Measurements from ENCODE around the gene PTBP1. TPM values are rescaled to one million over a fixed set of nuclear protein-coding genes. Genes with fewer than 3 reads are reported as not detected.
A peak's percentile ranks its signal among the peaks of the same experiment; 100 is the strongest.
"Not testable (repeated sequence)": the region's sequence is repeated elsewhere in the genome, so short reads cannot be mapped to it uniquely, and the experiment has no call there.

PTBP1 gene
- total and polyA plus RNA-seq, 8 donors, result 236 to 374 (median 340) TPM

DNA sequence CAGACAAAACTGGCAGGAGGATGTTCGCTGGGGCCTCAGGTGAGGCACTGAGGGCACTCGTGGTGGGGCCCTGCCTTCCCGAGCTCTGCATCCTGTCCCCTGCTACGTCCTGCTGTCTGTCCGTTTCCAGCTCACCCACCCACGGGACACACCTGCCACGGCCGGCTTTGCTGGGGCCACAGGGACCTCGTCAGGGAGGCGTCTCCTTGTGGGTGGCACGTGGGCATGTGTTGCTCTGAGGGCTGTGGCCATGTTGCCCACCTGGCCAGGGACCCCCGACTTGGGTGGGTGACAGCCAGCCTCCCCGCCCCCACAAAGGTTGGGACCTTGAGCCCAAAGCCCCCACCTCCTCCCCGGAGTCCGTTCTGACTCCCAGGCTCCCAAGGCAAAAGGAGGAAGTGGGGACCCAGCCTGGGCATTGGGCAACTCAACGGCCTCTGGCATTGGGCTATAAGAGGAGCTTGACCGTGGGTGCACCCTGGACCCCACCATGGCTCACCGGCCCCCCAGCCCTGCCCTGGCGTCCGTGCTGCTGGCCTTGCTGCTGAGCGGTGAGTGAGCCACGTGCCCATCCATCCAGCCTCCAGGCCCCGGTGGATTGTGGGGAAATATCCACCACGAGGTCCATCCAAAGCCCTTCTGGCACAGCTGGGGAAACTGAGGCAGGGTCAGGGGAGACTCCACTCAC, 43.4 kb downstream of the PTBP1 start, which contains the start of gene PRTN3:
Gene PRTN3 (plus strand): TSS at position 481 of the 688 bp plus-strand sequence. CDS start 10 bp downstream, at position 491.
- Histone ChIP-seq H3K4me1 (peaks cover 6 to 37% of the 10 kb centered on the region in 2 donors), H3K27ac (no peak within 1 kb of the TSS), H3K36me3 (no peaks in the 10 kb centered on the region), H3K4me3 (no peak within 1 kb of the TSS), H3K9me3 (no peaks in the 10 kb centered on the region), H3K27me3 (peaks cover 28 to 87% of the 10 kb centered on the region in 2 donors)
- ATAC-seq (peak; percentile 6), DNase-seq (peak in 1 of 4 donors; percentile 86)
- TF ChIP-seq CTCF (IDR thresholded peaks at IDR 0.05), result no peak
- intact Hi-C loops (cut with DNase I), result no loop called here

GRCh38 chr19:842802-843179, 45.5 kb downstream of the PTBP1 start:
- Histone ChIP-seq H3K27me3 (peaks cover 15 to 87% of the 10 kb centered on the region in 2 donors), H3K4me1 (peaks cover 6 to 46% of the 10 kb centered on the region in 2 donors)
- intact Hi-C loops (cut with DNase I); H3K27ac ChIP-seq; H3K4me3 ChIP-seq; DNase-seq; H3K9me3 ChIP-seq; H3K36me3 ChIP-seq; ATAC-seq: not testable (repeated sequence)

DNA sequence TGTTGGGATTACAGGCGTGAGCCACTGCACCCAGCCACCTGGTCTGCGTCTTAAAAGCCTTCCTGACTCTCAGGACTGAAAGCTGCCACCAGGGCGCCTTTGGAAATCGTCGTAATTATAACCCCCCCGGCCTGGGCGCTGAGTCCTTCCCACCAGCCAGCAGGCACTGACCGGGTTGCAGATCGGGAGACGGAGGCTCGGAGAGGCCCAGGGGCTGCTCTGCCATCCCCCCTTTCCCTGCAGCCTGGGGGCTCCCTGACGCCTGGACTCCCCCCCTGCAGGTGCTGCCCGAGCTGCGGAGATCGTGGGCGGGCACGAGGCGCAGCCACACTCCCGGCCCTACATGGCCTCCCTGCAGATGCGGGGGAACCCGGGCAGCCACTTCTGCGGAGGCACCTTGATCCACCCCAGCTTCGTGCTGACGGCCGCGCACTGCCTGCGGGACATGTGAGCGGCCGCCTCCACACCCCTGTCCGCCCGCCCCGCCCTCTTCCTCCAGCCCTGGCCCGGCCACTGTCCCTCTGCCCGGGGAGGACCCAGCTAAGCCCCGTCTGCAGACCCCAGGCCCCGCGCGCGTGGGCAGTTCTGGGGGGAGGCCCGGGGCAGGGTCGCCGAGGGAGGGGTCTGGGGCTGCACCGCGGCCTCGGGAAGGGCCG, 46.1 kb downstream of the PTBP1 start:
- Histone ChIP-seq H3K27me3 (peaks cover 15 to 87% of the 10 kb centered on the region in 2 donors), H3K27ac (no peak overlapping the region), H3K4me3 (peak overlapping the region; percentile 3 to 19), H3K36me3 (no peaks in the 10 kb centered on the region), H3K9me3 (no peaks in the 10 kb centered on the region), H3K4me1 (peaks cover 6 to 51% of the 10 kb centered on the region in 2 donors)
- ATAC-seq, result peak; percentile 80
- peak in 1 of 4 donors; percentile 91 for DNase-seq
- no peak for TF ChIP-seq CTCF (IDR thresholded peaks at IDR 0.05)
- intact Hi-C loops (cut with DNase I), result no loop called here

- Histone ChIP-seq H3K36me3 (no peaks in the 10 kb centered on the region), H3K4me3 (peak overlapping the region; percentile 3 to 19), H3K9me3 (no peaks in the 10 kb centered on the region), H3K4me1 (peaks cover 6 to 53% of the 10 kb centered on the region in 2 donors), H3K27me3 (peaks cover 15 to 86% of the 10 kb centered on the region in 2 donors), H3K27ac (no peak overlapping the region)
- ATAC-seq (peak; percentile 64), DNase-seq (peak in 1 of 4 donors; percentile 79)
- no peak for TF ChIP-seq CTCF (IDR thresholded peaks at IDR 0.05)
- intact Hi-C loops (cut with DNase I), result no loop called here
These were observed 46.7 kb downstream of the PTBP1 start for GRCh38 chr19:843836-844545.

- TF ChIP-seq CTCF (IDR thresholded peaks at IDR 0.05), result no peak
- Histone ChIP-seq H3K9me3 (no peaks in the 10 kb centered on the region), H3K27me3 (peaks cover 15 to 81% of the 10 kb centered on the region in 2 donors), H3K4me1 (peaks cover 6 to 47% of the 10 kb centered on the region in 2 donors), H3K27ac (no peak overlapping the region), H3K4me3 (no peak overlapping the region), H3K36me3 (no peaks in the 10 kb centered on the region)
- DNase-seq, result no peak
- intact Hi-C loops (cut with DNase I), result no loop called here
- peak; percentile 5 for ATAC-seq
These were observed 47.3 kb downstream of the PTBP1 start for GRCh38 chr19:844546-844971.

Data from left lung (tissue), 10 donors.